GM19099 (cell line): Measurements from ENCODE around the gene GATD1.

ENCODE experiments used
- POLR2A ChIP-seq: IDR thresholded peaks from 3 replicates; pipeline ENCODE4 v1.6.1; 2011; ENCODE audit warnings: low read depth; ENCODE audit not compliant: insufficient read length; ENCODE audit errors: extremely low read depth

The GATD1 gene

GRCh38 chr11:723120-723883 lies 54.0 kb downstream of the GATD1 start:
- TF ChIP-seq POLR2A: no peak

- no peak for TF ChIP-seq POLR2A
Measured at GRCh38 chr11:722346-722811, 54.9 kb downstream of the GATD1 start.

- no peak for TF ChIP-seq POLR2A
Measured at GRCh38 chr11:721741-722345, 55.4 kb downstream of the GATD1 start.

GRCh38 chr11:721247-721740 lies 56.0 kb downstream of the GATD1 start:
- no peak for TF ChIP-seq POLR2A

- no peak for TF ChIP-seq POLR2A
Measured at GRCh38 chr11:720642-721246, 56.5 kb downstream of the GATD1 start.

- no peak for TF ChIP-seq POLR2A
Measured at GRCh38 chr11:720017-720641, 57.2 kb downstream of the GATD1 start.

- no peak for TF ChIP-seq POLR2A
Measured at GRCh38 chr11:719214-720016, 57.9 kb downstream of the GATD1 start.
